KMS-11 (cell line): ENCODE results near the gene MYL9.

Experiments
- H2AFZ ChIP-seq: fragments of 200-600 bp; sonication (generic); 2 replicates; pipeline ENCODE4 v1.6.1; 2016; ENCODE audit warnings: antibody characterized with exemption, mixed run types, low read depth
- H3K27ac ChIP-seq: fragments of 200-600 bp; sonication (generic); 2 replicates; pipeline ENCODE4 v1.6.1; 2016; ENCODE audit warnings: mild to moderate bottlenecking, mixed run types
- H3K27me3 ChIP-seq: fragments of 200-600 bp; sonication (generic); 2 replicates; pipeline ENCODE4 v1.6.1; 2017; ENCODE audit warnings: mild to moderate bottlenecking, low read depth, mixed run types, moderate library complexity; ENCODE audit not compliant: insufficient read depth
- H3K36me3 ChIP-seq: fragments of 200-600 bp; sonication (generic); 2 replicates; pipeline ENCODE4 v1.6.1; 2017; ENCODE audit warnings: mild to moderate bottlenecking, mixed run types; ENCODE audit not compliant: insufficient read depth
- H3K4me1 ChIP-seq: fragments of 200-600 bp; sonication (generic); 2 replicates; pipeline ENCODE4 v1.6.1; 2016; ENCODE audit warnings: mild to moderate bottlenecking, low read depth, mixed run types; ENCODE audit not compliant: poor library complexity, severe bottlenecking
- H3K4me2 ChIP-seq: fragments of 200-600 bp; sonication (generic); 2 replicates; pipeline ENCODE4 v1.7.0; 2016; ENCODE audit warnings: mild to moderate bottlenecking, mixed run types
- H3K4me3 ChIP-seq: fragments of 200-600 bp; sonication (generic); IDR thresholded peaks from 2 replicates; pipeline ENCODE4 v1.6.1; 2017; ENCODE audit warnings: low read depth, low read length, mixed read lengths; ENCODE audit not compliant: insufficient read depth
- H3K79me2 ChIP-seq: fragments of 200-600 bp; sonication (generic); 2 replicates; pipeline ENCODE4 v1.6.1; 2016; ENCODE audit warnings: low read depth, mixed run types; ENCODE audit not compliant: insufficient read depth
- H3K9ac ChIP-seq: fragments of 200-600 bp; sonication (generic); 2 replicates; pipeline ENCODE4 v1.6.1; 2016; ENCODE audit warnings: mild to moderate bottlenecking, mixed run types
- H4K20me1 ChIP-seq: fragments of 200-600 bp; sonication (generic); 2 replicates; pipeline ENCODE4 v1.6.1; 2016; ENCODE audit warnings: mild to moderate bottlenecking, mixed run types; ENCODE audit not compliant: insufficient read depth
- CTCF ChIP-seq: fragments of 200-600 bp; sonication (generic); conservative IDR thresholded peaks from 2 replicates; pipeline ENCODE4 v1.6.1; 2017; ENCODE audit warnings: low read depth, mild to moderate bottlenecking, antibody characterized with exemption, low read length, moderate library complexity, mixed read lengths

Gene MYL9

GRCh38 chr20:36584018-36584481 lies 42.7 kb downstream of the MYL9 start:
- H3K36me3 ChIP-seq, result no peaks in the 10 kb centered on the region
- H3K4me1 ChIP-seq, result peaks cover 19% of the 10 kb centered on the region
- no peak overlapping the region for H2AFZ ChIP-seq
- no peak overlapping the region for H3K27ac ChIP-seq
- H3K9ac ChIP-seq, result no peak overlapping the region
- no peak overlapping the region for H3K4me3 ChIP-seq
- TF ChIP-seq CTCF, result no peak
- H3K27me3 ChIP-seq, result no peaks in the 10 kb centered on the region
- peaks cover 5% of the 10 kb centered on the region; the same call in 1 of the 2 replicates for H3K79me2 ChIP-seq
- H4K20me1 ChIP-seq, result no peaks in the 10 kb centered on the region
- no peak overlapping the region for H3K4me2 ChIP-seq

- no peaks in the 10 kb centered on the region for H3K36me3 ChIP-seq
- H3K79me2 ChIP-seq, result no peaks in the 10 kb centered on the region
- no peak overlapping the region for H3K4me2 ChIP-seq
- no peak overlapping the region for H2AFZ ChIP-seq
- TF ChIP-seq CTCF, result no peak
- H3K27me3 ChIP-seq, result no peaks in the 10 kb centered on the region
- H3K9ac ChIP-seq, result no peak overlapping the region
- H3K4me1 ChIP-seq, result peaks cover 19% of the 10 kb centered on the region
- no peak overlapping the region for H3K27ac ChIP-seq
- H3K4me3 ChIP-seq, result no peak overlapping the region
- H4K20me1 ChIP-seq, result no peaks in the 10 kb centered on the region
These were observed 44.2 kb downstream of the MYL9 start for GRCh38 chr20:36585410-36586125.

- TF ChIP-seq CTCF, result no peak
- H2AFZ ChIP-seq, result no peak overlapping the region
- H3K27me3 ChIP-seq, result no peaks in the 10 kb centered on the region
- no peak overlapping the region for H3K4me2 ChIP-seq
- no peak overlapping the region for H3K4me3 ChIP-seq
- no peaks in the 10 kb centered on the region for H4K20me1 ChIP-seq
- no peak overlapping the region for H3K27ac ChIP-seq
- H3K36me3 ChIP-seq, result peaks cover 3% of the 10 kb centered on the region; the same call in 1 of the 2 replicates
- H3K4me1 ChIP-seq, result peaks cover 4% of the 10 kb centered on the region
- no peaks in the 10 kb centered on the region for H3K79me2 ChIP-seq
- H3K9ac ChIP-seq, result no peak overlapping the region
These were observed 46.2 kb downstream of the MYL9 start for GRCh38 chr20:36587388-36588070.

- Histone ChIP-seq H3K9ac (no peak overlapping the region), H3K27me3 (no peaks in the 10 kb centered on the region)
- TF ChIP-seq CTCF, result no peak
These were observed 50.0 kb downstream of the MYL9 start for GRCh38 chr20:36591281-36591680.

More at GRCh38 chr20:36591281-36591680, 50.0 kb downstream of the MYL9 start:
- Histone ChIP-seq H3K4me2 (no peak overlapping the region), H3K79me2 (no peaks in the 10 kb centered on the region), H3K4me1 (peaks cover 29% of the 10 kb centered on the region), H3K4me3 (no peak overlapping the region), H2AFZ (no peak overlapping the region), H4K20me1 (no peaks in the 10 kb centered on the region), H3K27ac (no peak overlapping the region), H3K36me3 (peaks cover 3% of the 10 kb centered on the region; the same call in 1 of the 2 replicates)
